GM12865 (cell line): ENCODE measurements around the gene PPP2R3B.
"Not testable (repeated sequence)": the region's sequence is repeated elsewhere in the genome, so short reads cannot be mapped to it uniquely, and the experiment has no call there.

Source experiments
- DNase-seq: peaks from one replicate; pipeline ENCODE4 v3.0.0; 2010; ENCODE audit warnings: low read depth
- H3K4me3 ChIP-seq: 2 replicates; pipeline ENCODE4 v1.5.1; 2011; ENCODE audit warnings: mild to moderate bottlenecking, low read depth, low read length, control low read depth
- TF ChIP-seq, protein P1 (sequence below): IDR thresholded peaks from 2 replicates; pipeline ENCODE4 v1.5.1; 2011; ENCODE audit warnings: low read length, control low read depth, low read depth, inconsistent platforms; ENCODE audit not compliant: insufficient read depth; ENCODE audit errors: missing control alignments

PPP2R3B gene

DNA sequence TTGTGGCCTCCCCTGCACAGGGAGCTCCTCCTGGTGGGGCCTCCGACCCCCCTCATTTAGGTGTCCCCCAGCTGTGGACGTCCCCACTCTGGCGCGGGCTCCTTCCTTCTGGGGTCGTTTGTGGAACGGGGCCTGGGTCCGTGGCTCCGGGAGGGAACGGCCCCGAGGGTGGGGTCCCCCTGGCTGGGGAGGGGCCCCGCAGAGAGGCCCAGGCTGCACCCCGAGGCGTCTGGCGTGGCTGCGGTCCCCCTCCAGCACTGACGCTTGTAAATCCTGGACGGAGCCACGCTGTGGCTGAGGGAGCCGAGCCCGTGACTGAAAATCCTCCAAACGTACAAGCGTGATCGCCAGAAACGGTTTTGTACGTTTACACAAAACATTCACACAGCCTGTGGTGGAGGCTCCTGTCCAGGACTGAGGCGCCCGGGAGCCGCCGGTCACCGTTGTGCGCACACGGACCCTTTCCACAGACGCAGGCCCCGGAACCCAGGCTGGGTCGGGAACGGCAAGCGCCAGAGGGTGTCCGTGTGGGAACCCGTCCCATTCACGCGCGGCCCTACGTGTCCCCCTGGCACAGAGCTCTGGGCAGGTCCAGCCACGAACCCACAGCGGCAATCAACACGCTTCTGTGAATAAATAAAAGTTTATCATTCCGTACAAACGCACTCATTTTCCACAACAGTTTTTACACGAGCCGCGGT, 52.9 kb downstream of the PPP2R3B start:
- TF ChIP-seq, protein P1, sequence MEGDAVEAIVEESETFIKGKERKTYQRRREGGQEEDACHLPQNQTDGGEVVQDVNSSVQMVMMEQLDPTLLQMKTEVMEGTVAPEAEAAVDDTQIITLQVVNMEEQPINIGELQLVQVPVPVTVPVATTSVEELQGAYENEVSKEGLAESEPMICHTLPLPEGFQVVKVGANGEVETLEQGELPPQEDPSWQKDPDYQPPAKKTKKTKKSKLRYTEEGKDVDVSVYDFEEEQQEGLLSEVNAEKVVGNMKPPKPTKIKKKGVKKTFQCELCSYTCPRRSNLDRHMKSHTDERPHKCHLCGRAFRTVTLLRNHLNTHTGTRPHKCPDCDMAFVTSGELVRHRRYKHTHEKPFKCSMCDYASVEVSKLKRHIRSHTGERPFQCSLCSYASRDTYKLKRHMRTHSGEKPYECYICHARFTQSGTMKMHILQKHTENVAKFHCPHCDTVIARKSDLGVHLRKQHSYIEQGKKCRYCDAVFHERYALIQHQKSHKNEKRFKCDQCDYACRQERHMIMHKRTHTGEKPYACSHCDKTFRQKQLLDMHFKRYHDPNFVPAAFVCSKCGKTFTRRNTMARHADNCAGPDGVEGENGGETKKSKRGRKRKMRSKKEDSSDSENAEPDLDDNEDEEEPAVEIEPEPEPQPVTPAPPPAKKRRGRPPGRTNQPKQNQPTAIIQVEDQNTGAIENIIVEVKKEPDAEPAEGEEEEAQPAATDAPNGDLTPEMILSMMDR, result no peak
- no peak overlapping the region for H3K4me3 ChIP-seq
- DNase-seq, result no peak

DNA sequence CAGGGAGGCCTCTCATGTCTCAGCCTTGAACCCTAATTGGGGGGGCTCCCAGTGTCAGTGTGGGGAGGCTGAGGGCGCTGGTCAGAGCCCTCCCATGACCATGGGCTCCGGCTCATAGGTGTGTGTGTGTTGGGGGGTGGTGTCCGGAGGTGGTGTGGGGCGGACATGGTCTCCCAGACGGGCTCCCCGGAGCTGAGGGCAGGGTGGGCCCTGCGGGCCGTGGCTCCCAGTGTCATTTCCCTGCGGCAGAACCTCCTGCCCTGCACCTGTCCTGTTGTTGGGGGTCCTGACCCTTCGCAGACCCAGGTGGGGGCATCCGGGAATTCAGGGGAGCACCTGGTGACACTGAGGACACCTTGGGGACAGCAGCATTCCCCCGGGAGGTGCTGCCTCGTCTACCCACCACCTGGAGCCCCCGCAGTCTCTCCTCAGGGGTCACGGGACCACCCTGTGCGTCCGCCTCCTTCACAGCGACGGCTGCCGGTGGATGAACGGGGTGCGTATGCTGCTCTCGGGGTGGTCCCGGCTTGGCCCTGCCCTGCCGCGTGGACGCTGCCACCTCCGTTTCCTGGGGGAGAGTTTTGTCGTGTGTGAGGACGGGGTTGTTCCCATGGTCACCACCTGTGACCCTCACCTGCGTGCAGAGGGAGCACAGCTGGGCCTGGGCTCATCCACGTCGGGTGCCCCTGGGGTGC, 53.6 kb downstream of the PPP2R3B start:
- TF ChIP-seq, protein P1, result no peak

DNA sequence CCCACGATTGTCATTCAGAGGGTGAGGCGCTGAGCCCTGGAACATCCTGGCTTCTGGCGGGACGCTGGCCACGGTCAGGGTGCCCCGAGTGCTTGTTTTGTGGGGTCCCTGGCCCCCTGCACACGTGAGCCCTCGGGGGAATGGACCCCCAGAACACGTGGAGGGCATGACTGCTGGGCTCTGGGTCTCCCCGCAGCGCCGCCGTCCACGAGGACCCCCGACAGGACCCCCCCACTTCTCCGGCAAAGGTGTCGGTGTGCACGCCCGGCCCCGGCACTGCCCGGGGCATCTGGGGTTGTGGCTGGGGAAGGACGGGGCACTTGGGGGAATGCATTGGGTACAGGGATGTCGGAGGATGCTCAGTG, 54.2 kb downstream of the PPP2R3B start:
- no peak for DNase-seq
- TF ChIP-seq, protein P1, result no peak
- H3K4me3 ChIP-seq, result no peak overlapping the region

More for the DNA sequence above, 53.6 kb downstream of the PPP2R3B start:
- H3K4me3 ChIP-seq, result no peak overlapping the region
- no peak for DNase-seq

DNA sequence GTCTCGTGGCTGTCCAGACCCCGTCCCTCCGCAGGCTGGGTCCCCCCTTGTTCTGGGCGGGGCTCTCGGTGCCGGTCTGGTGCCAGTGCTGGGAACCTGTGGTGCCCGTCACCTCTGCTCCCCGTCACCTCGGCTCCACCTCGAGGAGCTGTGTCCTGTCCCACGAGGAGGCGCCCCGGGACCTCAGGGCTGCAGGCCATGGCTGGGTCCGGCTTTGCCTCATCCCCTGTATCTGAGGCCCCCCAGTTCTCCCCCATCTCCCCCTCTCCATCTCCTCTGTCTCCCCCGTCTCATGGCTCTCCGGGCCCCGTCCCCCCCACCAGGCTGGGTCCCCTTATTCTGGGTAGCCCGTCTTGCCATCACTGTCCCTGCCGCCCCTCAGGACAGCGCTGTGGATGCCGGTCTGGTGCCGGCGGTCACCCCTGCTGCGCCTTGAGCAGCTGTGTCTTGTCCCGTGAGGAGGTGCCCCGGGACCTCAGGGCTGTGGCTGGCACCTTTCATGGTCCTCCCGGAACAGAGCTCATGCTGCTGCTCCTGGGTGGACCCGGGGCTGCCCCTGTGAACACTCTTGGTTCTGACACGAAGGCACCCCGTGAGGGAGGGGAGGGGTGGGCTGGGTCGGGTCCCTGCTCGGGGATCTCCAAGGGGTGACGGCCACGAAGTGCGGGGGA, 54.7 kb downstream of the PPP2R3B start:
- no peak overlapping the region for H3K4me3 ChIP-seq
- no peak for DNase-seq
- TF ChIP-seq, protein P1, result no peak

DNA sequence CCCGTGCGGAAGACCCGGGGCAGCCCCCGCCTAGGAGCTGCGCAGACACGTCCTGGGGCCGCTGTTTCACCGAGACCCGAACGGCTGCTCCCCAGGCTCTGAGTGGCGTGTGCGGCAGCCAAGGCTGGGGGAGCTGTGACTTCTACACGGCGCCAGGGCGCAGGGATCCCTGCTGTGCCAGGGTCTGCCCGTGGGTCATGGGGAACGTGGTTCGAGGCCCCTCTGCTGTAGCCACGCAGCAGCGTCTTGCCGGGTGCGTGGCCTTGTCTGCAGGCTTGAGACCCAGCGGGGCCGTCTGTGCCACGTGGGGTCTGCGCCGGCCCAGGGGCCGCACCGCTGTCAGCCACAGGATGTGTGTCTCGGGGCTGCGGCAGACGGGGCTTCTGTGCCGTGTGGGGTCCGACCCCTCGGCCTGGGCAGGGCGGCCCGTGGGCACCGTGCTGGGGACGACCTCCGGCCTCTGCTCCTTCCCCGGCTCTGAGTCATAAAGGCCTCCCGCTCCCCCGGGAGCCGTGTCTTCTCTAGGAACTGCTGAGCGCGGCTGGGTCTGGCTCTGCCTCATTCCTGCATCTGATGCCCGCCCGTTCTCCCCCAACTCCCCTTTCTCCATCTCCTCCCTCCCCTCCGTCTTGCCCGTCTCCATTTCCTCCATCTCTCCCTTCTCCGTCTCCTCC, 55.4 kb downstream of the PPP2R3B start:
- DNase-seq, result no peak
- TF ChIP-seq, protein P1, result no peak
- no peak overlapping the region for H3K4me3 ChIP-seq

DNA sequence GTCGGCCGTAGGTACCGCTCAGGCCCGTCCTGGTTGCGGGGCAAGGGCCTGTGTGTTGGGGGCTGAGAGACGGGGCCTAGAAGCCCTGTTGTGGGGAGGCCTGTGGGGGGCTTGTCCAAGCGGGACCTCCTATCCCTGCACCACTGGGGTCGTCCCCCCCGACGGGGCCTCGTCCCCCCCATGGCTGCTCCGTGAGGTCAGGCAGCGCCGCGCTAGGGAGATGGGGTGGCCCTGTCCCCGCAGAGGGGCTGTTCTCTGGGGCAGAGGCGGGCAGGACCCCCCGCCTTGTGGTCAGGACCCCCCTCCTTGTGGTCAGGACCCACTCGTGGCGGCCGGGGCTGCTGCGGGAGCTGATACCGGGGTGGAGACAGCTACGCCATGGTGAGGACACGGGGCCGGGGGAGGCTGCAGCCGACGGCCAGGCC, 56.0 kb downstream of the PPP2R3B start:
- H3K4me3 ChIP-seq, result no peak overlapping the region
- TF ChIP-seq, protein P1, result no peak
- no peak for DNase-seq

DNA sequence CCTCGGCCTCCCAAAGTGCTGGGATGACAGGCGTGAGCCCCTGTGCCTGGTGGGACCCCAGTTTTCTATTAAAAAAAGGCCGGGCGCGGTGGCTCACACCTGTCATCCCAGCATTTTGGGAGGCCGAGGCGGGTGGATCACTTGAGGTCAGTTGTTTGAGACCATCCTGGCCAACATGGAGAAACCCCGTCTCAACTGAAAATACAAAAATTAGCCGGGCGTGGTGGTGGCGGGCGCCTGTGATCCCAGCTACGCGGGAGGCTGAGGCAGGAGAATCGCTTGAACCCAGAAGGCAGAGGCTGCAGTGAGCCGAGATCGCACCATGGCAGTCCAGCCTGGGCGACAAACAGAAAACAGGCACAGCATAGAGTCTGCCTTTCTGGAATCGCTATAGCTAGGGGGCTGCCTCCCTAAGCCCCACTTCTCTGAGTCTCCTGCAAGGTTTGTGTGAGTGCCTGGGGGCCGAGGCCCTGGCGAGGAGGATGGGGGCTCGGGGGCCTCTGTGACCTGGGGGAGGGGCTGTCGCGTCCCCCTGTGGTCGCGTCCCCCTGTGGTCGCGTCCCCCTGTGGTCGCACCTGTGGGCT, 56.5 kb downstream of the PPP2R3B start:
- not testable (repeated sequence) for H3K4me3 ChIP-seq, DNase-seq
